Activated gamma-delta T cell treated with Interleukin-2 at 50 U/mL for 16 hours (primary cell): Measurements from ENCODE around the gene PTGDS.

Experiments used
- DNase-seq: peaks from one replicate; pipeline ENCODE4 v3.0.0-alpha.2; 2020

The PTGDS gene

GRCh38 chr9:136977223-136977622, at the start of gene PTGDS:
PTGDS (plus strand) TSS chr9:136977504; CDS start chr9:136977579, 75 bp downstream.
- DNase-seq: no peak

GRCh38 chr9:136928591-136928990, 48.7 kb upstream of the PTGDS start:
- no peak for DNase-seq

GRCh38 chr9:136930014-136930413, 47.3 kb upstream of the PTGDS start:
- DNase-seq: no peak

GRCh38 chr9:136931611-136932130, 45.6 kb upstream of the PTGDS start:
- no peak for DNase-seq

GRCh38 chr9:136934277-136934676, 43.0 kb upstream of the PTGDS start:
- DNase-seq: no peak

GRCh38 chr9:136935651-136936050, 41.7 kb upstream of the PTGDS start:
- no peak for DNase-seq

- no peak for DNase-seq
Observed at GRCh38 chr9:136936645-136937170, 40.6 kb upstream of the PTGDS start.

- no peak for DNase-seq
Observed at GRCh38 chr9:136937186-136938001, 39.9 kb upstream of the PTGDS start.

- no peak for DNase-seq
Observed at GRCh38 chr9:136939431-136939995, 37.8 kb upstream of the PTGDS start.

GRCh38 chr9:136939996-136940525, 37.2 kb upstream of the PTGDS start:
- no peak for DNase-seq

GRCh38 chr9:136940526-136941230, 36.6 kb upstream of the PTGDS start:
- no peak for DNase-seq

GRCh38 chr9:136941231-136942111, 35.8 kb upstream of the PTGDS start:
- no peak for DNase-seq

GRCh38 chr9:136942112-136942880, 35.0 kb upstream of the PTGDS start:
- DNase-seq: no peak

- DNase-seq: no peak
Observed at GRCh38 chr9:136942881-136943230, 34.4 kb upstream of the PTGDS start.

GRCh38 chr9:136943291-136944211, 33.8 kb upstream of the PTGDS start:
- DNase-seq: no peak

- no peak for DNase-seq
Observed at GRCh38 chr9:136944212-136944518, 33.1 kb upstream of the PTGDS start.

GRCh38 chr9:136944519-136945332, 32.6 kb upstream of the PTGDS start, which contains the start of the genes C8G and FBXW5:
C8G (plus strand) TSS chr9:136945243; CDS start chr9:136945321, 78 bp downstream.
FBXW5 (minus strand) TSS chr9:136944738; CDS start chr9:136944083, 655 bp downstream.
- DNase-seq: peak; percentile 92

GRCh38 chr9:136945333-136946227, 31.7 kb upstream of the PTGDS start:
- DNase-seq: no peak
